GM19193 (cell line): ENCODE results near the gene NCKIPSD.

Source experiments
- POLR2A ChIP-seq: IDR thresholded peaks from 4 replicates; pipeline ENCODE4 v1.6.1; 2011; ENCODE audit not compliant: insufficient read depth, insufficient read length; ENCODE audit errors: extremely low read depth

Gene NCKIPSD

DNA sequence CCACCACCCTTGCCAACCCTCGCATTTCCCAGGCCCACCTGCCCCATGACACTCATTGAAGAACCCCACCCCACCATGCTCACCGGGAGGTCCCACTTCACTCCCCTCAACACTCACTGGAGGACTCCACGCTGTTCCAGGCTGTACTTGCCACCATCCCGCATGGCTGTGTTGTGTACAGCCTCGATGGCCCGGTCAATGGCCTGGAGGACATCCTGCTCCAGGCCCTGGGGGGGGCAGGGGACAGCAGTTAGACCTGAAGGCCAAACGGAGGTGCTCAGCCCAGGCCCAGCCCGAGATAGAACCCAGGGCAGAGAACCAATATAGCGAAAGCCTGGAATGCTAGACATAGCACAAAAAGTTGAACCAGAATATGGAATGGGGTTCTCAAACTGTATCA lies 2.9 kb downstream of the NCKIPSD start:
- TF ChIP-seq POLR2A: no peak

DNA sequence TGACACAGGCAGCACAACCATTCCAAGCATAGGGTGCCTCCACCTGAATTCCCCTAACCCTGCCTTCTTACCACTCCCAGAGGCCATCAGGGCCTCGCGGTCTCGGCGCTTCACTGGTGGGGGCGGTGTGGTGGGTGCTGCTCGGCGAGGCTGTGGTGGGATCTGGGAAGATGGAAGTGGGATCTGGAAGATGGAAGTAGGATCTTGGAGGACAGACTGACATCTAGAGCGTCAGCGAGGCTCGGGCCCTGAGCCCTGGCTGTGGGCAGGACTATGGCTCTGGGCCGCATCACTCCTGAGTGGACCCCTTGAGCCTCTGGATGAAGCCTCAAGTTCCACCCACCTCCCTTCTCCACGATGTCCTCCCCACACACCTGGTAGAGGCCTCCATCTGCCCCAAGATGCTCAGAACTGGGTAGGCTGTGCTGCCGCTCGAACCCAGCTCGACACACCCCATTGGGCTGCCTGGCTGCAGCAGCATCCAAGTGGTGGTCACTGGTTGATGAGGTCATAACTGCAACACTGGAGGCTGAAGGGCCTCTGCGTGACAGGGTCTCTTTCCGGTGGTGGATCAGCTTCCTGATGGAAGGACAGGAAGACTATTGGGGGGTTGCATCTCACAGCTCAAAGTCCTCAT lies 3.6 kb downstream of the NCKIPSD start:
- TF ChIP-seq POLR2A: no peak

DNA sequence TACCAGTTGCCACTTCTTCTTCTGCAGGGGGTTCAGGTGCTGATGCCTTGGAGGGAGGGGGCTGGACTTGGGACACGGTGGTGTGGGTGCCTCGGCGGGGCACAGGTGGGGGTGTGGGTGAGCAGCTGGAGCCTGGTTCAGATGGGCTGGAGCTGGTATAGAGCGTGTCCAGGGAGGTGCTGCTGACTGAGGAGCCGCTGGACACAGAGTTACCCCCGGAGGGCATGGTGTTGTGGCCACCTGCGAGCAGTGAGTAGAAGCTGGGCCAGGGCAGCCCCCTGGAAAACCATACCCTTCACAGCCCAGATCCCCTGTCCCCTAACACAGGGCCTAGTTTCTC lies 4.2 kb downstream of the NCKIPSD start:
- no peak for TF ChIP-seq POLR2A

DNA sequence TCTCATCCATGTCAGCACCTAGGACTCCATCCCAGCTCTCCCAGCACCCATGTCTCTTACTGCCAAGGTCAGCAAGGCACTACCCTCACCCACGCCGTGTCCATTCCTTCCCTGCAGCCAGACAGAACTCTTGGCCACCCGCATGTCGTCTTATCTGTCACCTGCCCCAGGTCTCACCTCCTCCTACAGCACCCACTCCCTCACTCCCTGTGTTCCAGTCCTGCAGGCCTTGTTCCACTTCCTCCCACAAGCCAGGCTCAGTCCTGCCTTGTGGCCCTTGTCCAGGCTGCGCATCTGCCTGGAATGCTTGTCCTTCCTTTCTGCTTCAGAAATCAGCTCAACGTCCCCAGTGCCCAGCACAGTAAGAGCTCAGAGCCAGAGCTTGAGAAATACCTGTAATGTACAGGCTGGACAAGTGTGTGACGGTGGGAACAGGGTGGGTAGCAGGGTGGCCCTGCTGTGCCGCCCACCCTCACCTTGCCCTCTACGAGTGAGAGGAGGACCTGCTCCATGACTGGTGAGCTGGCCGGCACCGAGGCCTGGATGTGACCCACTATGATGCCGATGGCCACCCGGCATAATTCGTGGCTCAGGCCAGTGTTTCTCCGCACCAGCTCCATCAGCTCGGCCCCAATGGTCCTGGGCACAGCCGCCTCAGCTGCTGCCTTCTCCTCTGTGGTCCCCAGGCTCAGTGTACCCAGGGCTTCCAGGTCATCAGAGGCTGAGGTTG lies 4.7 kb downstream of the NCKIPSD start:
- no peak for TF ChIP-seq POLR2A

DNA sequence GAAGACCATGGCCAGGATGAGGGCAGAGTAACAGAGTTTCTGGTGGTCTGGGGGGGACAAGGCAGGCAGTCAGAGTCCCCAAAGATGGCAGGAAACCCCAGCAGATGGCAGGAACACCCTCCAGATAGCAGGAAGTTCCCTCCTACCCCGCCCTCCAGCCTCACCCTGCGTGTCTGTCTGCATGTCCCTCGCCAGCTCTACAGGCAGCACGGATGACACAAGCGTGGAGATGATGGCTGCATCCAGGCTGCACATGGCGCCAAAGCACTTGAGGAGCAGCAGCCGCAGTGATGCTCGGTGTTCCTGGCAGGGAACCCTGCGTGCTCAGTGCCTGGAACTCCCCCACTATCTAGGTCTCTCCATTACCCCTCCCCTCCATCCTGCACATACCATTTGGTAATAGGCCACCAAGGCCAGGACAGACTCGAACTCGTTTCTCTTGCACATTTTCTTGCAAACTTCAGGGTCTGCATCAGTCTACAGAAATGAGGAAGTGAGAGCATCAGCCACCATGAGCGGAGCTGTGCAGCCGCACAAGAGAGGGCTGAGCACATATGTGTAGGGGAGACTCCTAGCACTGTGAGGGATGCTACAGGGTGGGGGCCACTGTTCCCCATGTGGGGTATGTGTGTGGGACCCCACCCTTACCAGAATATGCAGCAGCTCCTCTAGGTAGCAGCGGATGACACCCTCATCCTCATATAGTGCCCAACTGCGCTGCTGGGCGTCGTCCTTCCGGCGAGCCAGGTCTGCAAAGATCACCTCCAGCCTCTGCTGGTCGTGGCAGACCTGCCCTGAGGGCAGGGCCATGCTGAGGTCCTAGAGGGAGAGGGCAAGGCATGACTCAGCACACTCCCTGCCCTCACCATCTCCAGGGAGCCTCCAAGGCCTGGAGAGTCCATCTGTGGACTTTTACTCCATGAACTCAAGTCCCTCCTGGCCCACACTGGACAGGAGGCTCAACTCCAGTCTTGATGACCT lies 6.0 kb downstream of the NCKIPSD start:
- no peak for TF ChIP-seq POLR2A

DNA sequence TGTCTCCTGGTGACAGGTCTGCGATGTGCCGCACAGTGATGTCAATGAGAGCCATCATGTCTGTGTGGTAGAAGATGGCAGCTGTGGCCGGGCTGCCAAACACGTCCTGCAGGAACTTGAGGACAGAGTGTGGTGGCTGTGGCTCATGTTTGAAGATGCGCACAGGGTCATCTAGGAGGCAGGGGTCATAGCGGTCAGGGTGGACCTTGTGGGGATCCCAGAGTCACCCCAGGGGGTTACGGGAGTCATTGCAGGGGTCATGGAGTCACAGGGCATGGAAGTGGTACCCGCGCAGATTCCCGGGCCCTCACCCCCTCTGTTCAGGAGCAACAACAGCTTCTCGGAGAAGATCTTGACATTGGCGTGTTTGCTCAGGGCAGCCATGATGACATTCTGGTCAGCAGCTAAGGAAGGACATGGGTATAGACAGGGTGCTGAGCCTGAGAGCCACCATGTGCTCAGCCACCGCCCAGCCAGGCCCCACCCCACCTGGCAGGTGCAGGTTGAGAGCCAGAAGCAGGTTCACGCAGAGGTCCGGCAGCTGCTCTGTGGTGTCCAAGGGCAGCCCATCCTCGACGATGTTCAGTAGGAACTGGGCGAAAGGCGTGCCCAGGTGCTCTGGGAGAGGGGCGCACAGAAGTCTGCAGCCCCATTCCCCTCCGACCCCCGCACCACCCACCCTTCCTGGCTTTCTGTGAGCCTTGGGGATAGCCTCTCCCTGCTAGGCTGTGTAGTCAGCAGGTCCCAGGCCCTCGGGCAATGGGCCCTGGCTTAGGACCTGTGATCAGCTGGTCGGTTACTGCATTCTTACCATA lies 6.9 kb downstream of the NCKIPSD start:
- no peak for TF ChIP-seq POLR2A

DNA sequence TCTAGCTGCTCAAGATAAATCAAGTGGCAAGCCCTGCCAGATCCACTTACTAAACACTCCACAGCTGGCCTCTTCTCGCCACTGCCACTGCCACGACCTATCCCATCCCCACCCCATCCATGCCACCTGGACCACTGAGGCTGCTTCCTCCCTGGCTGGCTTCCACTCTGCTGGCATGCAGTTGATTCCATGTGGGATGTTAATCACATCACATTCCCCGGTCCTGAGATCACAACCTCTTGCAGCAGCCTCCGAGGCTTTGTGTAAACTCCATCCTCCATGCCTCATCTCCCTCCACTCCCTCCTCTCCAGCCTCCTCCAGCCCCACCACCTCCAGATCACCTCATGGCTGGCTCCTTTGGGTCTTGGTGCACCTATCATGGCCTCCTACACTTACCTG lies 7.7 kb downstream of the NCKIPSD start:
- TF ChIP-seq POLR2A: no peak

DNA sequence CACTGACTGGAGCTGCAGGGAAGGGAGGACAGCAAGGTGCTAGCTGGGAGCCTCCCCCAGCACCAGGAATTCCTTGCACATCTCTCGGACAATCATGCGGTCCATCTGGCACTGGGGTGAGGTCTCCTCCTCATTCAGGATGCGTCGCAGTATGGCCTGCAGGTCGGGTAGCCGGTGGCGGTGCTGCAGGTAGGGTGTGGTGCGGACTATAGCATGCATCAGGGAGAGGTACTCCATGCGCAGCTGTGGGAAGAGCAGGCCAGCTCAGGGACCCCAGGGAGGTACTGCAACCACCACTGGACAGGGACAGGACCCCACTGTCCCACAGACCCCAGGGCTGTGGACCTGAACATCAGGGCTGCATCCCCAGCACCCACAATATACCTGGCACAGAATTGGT lies 11.2 kb downstream of the NCKIPSD start:
- TF ChIP-seq POLR2A: no peak

DNA sequence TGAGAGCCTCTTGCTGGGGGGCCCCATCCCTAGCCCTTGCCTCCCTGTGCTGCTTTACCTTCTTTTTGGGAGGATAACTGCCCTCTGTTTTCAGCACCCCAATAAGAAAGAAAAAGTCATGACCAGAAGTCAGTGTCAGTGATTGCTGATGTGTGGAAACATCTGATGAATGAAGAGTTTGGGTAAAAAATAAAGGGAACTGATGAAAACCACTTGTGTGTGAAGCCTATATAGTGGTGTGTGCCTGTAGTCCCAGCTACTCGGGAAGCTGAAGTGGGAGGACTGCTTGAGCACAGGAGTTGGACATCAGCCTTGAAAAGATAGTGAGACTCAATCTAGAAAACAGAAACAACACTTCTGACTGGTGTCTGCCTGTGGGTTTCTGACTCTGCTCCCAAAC lies 13.2 kb downstream of the NCKIPSD start:
- TF ChIP-seq POLR2A: no peak

DNA sequence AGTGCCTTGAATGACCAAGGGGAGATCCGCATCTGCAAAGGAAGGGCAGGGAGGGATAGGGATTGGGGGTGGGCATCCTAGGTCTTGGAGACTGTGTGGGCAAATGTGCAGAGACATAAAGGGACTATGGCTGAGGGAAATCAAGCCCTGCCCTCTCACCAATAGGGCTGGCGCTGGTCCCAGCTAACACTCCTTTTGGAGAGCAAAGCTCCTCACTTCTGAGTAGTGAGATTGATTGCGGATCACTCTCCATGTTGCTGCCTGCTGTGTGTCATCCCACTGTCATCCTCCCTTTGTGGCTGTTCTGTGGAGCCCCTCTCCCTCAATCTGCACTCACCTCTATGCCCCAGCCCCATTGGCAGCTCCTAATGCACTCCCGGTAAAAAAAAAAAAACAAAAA lies 20.8 kb downstream of the NCKIPSD start:
- no peak for TF ChIP-seq POLR2A

DNA sequence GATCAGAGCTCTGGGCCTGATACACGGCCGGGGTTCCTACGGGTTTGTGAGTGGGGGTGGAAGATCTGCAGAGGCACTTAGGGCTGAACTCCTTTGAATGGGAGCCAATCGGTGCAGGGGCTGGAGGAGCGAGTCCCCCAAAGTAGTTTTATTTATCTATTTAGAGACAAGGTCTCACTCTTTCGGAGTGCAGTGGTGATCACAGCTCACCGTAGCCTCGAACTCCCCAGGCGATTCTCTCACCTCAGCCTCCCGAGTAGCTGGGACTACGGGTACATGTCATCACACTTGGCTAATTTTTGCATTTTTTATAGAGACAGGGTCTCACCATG lies 21.4 kb downstream of the NCKIPSD start:
- TF ChIP-seq POLR2A: no peak

DNA sequence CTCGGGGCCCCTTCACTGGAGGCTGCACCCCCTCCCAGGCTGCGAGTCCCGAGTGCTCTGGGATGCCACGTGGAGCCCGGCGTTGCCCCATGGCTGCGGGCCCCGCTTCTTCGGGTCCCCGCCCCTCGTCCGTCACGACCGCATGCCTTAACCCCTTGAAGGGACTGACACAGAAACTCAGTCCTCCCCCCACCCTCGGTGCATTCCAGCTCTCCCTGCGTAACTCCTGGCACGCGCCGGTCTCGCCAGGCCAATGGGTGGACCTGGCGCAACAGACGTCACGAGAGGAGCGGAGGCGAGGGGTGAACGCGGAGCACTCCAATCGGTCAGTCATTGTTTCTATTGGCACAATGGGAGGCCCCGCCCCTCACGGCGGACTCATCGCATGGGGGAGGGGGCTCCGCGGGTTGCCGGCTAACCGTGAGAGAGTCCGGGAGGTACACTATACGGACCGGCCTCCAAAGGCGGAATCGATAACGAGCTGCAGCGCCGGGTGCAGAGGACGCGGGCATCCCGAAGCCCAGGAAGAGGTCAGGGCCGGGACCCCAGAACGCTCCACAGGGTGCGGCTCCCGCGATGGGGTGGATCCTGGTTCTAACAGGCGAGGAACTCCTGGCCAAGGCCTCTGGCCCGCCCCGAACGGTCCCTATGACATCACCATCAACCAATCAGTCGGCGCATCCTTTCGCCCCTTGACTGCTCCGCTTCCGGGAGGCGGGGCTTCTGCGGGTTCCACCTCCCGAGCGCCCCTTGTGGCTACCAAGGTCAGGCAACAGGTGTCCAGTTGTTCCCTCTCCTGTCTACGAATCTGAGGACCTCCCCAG lies 22.0 kb downstream of the NCKIPSD start:
- TF ChIP-seq POLR2A: peak; percentile 56

DNA sequence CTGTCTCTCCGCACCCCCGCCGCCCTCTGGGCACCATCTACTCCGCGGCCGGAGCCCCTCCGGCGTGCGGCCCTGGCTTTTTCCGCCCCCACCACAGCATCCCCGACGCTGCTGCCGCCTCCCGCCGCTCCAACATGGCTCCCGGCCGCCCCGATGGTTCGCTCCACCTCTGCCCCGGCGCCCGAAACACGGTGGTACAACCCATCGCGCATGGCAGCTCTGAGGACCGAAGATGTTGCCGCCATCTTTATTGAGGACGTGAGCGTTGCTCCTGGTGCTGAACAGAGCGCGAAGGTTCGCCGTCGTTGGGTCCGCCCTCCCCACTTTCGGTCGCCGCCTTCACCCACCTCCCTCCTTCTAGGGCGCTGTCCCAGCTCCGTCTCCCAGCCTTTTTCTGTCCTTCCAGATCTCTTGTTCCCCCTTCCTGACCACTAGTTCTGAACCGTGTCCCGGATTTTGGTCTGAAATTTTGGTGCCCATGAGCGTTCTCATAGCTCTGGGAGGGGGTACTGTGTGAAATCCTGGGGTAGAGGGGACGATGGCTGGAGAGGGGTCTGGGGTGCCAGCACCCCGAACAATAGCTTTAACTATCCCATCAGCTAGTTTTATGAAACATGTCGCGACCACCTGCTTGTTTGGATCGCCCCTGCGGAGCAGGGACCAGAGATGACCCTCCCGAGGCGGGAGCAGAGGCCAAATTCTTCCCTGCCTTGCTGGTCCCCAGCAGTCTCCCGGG lies 22.8 kb downstream of the NCKIPSD start, which contains the start of gene CELSR3:
Gene CELSR3 (minus strand): TSS at position 134 of the 736 bp plus-strand sequence. CDS start 252 bp downstream, outside the sequence.
- TF ChIP-seq POLR2A: no peak
